ENCODE data around the gene TATDN2. TPM values are rescaled to one million over a fixed set of nuclear protein-coding genes. Genes with fewer than 3 reads are reported as not detected.
"Not testable (repeated sequence)": the region's sequence is repeated elsewhere in the genome, so short reads cannot be mapped to it uniquely, and the experiment has no call there.

Gene TATDN2
- total RNA-seq, 1 donor from 2014 or later: 37.8 TPM

DNA sequence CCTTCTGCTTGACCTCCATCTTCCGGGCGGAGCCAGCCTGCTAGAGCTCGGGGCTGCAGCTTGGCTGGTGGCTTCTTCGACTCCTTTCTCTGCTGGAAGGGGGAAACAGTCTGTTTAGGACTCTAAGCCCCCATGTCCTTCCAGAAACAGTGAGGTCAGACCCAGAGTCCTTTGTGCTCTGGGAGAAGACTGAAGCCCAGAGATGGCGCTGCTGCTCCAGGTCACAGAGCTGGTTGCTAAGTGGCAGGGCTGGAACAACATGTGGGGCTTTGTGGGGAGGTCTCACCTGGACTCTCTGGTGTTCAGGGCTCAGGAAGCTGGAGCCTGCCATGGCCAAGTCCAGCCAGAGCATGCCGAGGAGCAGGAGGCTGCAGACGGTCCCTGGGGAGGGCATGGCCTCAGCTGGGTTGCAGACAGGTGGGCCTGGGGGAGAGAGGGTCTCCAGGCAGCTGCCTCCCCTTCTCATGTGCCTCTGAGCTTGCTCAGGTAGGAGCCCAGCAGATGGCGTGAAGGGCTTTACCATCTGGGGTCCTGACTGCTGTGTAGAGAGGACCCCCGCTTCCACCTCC lies 41.6 kb downstream of the TATDN2 start:
- DNase-seq (ENCODE audit: low spot score): no peak

DNA sequence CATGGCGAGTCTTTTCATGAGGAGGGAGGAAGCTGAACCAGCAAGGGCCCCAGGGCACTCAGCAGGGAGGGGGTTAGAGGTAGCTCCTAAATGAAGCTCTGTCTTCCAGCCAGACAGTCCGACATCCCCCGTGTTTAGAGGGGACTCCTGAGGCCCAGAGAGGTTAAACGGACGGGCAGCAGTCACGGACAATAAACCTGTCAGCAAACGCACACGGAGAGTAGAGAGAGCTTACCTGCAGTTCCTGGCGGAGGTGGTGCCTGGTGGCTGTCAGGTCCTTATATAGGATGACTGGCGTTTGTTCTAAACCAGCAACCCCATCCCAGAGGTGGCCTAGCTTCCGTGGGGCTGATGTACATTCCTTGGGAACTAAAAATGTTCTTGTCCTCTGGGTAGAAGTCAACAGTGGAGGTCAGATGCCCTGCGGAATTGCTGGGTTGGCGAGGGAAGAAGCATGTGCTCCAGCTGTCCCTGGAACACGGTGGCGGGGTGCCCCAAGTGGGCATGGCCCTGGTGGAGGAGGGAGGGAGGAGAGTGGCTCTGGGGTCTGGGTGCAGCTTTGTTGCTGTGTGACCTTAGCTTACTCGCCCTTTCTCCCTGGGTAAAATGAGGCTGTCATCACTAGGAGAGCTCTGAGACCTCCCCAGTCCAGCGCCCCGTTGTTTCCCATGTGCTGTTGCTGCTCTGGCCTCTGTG lies 42.4 kb downstream of the TATDN2 start:
- DNase-seq (ENCODE audit: low spot score): no peak

DNA sequence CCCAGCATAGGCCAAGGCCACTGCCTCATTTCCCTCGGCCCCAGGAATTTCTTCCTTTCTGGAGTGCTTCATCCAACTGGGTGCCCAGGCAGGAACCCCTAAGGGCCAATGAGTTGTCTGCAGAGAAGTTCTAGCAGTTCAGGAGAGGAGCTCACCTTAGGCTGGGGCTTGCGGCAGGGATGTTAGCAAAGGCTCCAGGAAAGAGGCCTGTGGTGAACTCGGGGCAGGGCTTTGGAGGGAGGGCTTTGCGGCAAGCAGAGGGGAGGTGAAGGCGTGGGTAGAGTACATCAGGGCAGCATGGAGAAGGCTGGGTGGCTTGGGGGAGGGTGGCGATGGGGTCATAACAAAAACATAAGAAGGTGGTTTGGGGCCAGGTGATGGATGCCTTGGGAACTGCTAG lies 43.4 kb downstream of the TATDN2 start:
- DNase-seq (ENCODE audit: low spot score): no peak

DNA sequence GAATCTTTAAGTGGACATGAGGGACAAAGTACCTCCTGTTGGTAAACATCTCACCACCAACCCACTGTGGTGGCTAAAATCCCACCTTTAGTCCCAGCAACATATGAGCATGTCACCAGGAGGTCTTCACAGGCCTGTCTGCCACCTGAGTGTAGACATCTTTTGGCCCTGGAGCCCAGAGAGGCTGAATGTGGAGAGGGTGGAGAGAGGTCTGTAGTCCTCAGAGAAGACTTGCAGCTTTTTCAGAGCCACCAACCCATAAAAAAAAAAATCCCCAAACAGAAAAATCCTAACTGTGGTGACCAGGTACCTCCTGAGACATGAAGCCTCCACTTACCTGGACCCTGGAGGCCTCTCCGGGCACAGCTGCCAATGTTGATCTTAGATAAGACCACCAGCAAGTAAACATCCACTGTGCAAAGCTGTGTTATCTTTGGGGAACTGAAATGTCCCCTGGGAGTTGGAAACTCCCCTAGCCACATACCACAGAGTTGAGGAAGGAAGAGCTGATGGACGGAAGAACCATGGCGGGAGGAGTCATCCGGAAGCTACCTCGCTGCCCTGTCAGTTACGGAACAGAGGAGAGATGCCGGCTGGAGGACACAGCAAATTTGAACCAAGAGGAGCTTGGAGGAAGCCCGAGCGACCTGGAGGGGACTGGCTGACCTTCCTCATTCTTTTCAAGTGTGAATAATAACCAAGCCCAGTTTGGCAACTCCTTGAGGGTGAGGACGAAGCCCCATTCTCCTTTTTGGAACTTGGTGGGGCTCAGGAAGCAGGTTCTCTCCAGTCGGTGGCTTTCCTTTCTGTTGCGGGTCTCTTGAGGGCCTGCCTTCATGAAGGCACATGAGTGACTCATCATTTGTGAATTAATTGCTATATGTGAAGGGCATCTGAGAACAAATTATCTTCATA lies 44.5 kb downstream of the TATDN2 start, which contains the start of gene GHRL:
Gene GHRL (minus strand): TSS at position 443 of the 915 bp plus-strand sequence. CDS start 2,767 bp downstream, outside the sequence.
- no peak for DNase-seq (ENCODE audit: low spot score)

DNA sequence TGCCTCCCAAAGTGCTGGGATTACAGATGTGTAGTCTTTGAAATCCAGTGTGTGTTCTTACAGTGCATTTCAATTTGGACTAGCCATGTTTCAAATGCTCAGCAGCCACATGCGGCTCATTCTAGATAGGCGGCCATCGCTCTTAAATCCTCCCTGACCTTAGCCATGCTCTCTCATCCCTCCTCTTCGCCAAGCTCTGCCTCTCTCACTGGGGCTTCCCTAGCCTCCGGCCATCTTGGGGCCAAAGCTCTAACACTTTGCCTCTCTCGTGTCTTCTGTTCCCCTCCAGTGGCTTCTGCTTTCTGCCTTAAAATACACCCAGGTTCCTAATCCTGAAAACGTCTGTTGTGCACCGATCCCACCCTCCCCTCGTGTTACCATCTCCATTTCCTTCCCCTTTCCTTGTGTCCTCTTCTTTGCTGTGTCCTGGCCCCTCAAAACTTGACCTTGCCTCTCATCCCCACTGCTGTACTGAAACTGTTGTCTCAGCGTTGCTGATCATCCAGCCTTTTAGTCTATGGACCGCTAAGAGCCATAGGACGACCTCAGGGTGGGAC lies 45.8 kb downstream of the TATDN2 start:
- no peak for DNase-seq (ENCODE audit: low spot score)

DNA sequence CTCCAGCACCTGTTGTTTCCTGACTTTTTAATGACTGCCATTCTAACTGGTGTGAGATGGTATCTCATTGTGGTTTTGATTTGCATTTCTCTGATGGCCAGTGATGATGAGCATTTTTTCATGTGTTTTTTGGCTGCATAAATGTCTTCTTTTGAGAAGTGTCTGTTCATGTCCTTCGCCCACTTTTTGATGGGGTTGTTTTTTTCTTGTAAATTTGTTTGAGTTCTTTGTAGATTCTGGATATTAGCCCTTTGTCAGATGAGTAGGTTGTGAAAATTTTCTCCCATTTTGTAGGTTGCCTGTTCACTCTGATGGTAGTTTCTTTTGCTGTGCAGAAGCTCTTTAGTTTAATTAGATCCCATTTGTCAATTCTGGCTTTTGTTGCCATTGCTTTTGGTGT lies 49.8 kb downstream of the TATDN2 start:
- DNase-seq (ENCODE audit: low spot score): not testable (repeated sequence)

DNA sequence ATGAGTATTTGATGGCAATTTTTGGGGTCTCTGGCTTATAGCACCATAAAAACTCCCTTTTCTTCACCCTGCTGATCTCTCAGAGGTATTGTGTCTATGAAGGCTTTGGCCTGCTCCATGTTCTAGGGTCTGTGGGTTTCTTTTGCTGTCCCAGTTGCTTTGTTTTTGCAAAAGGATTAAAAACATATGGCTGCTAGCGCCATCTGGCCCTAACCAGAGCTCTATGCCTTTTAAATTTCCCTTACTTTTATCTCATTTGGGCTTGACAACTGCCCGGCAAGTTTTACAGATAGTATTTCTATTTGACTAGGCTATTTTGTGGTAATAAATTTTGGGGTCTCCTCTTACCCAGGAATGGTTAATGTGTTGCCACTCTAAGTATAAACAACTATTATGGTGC lies 50.9 kb downstream of the TATDN2 start:
- no peak for DNase-seq (ENCODE audit: low spot score)

DNA sequence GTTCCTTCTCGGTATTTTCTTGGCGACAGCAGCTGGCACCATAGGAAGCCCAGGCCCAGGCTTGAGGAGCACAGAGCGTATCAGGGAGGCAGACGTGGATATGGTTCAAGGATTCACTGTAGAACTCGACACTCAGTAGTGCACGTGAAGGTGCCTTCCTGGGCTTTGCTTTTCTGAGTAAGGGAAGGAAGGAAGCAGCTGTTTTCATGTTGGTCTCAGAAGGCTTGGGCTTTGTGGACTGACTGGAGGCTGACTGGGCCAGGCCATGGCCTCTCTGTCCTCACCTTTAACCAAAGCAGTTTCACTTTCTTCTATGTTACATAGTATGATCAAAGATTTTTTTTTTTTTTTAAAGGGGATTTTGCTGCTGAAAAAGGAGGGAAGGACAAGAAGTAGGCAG lies 51.4 kb downstream of the TATDN2 start:
- DNase-seq (ENCODE audit: low spot score): no peak

DNA sequence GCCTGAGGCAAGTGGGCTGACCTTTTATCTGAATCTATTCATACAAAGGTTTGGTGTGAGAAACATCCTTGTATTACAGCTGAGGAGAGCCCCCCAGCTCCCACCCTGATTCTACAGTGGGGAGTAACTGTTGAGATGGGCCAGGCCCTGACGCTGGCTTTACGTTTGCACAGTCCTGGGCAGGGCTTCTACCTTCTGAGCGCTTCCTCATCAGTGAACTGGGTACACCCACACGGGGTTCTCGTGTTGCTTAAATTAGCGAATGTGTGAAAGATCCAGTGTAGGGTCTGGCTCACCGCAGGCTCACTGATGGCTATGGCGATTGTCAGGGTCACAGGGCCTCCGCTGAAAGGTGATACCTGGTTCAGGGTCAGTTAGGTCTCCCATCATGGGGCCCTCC lies 51.8 kb downstream of the TATDN2 start:
- DNase-seq (ENCODE audit: low spot score): no peak

DNA sequence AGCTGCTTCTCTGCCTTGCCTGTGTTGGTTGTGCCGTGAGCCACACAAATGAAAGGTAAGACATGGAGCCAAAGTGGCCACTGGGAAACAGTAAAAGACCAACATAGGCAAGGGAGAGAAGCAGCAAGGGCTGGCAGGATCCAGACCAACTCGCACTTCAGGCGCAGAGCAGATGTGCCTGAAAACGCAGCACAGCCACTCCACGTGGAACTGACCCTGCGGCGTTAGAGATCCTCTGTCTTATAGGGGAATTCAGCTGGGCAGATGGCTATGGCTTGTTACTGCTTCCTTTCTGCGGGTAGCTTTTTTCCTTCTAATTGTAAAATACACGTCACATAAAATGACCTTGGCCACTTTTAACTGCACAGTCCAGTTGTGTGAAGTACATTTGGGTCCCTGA lies 54.8 kb downstream of the TATDN2 start:
- no peak for DNase-seq (ENCODE audit: low spot score)

DNA sequence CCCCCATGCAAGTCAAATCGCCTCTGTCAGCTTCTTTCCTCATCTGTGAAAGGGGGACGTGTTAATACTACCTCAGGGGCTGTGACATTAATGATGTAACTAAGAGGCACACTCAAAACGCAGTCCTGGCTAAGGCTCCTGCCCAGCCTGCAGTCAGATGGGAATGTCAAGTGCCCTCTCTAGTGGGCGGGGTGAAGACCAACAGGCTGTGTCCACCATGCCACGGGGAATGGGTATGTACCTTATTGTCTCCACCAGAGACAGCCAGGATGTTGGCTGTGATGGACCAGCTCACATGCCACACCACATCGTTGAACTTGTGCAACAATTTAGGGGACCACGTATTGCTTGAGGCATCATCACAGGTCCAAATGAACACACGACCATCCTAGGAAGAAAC lies 55.5 kb downstream of the TATDN2 start:
- DNase-seq (ENCODE audit: low spot score): no peak

DNA sequence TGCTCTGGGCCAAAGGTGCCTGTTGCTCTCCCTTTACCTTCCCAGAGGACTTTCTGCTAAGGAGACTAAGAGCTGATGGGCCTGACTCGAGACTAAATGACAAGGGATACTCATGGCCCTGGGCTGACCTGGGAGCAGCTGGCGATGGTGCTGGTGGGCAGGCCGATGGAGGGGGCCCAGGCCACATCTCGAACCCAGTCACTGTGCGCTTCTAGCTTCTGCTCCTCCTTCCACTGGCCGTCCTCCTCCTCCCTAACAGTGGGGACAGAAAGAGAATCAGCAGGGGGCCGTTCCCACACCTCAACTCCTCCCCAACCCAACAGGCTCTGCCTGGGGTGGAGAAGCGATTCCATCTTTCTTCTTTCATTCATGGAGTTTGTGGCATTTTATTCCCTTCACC lies 56.6 kb downstream of the TATDN2 start:
- no peak for DNase-seq (ENCODE audit: low spot score)

DNA sequence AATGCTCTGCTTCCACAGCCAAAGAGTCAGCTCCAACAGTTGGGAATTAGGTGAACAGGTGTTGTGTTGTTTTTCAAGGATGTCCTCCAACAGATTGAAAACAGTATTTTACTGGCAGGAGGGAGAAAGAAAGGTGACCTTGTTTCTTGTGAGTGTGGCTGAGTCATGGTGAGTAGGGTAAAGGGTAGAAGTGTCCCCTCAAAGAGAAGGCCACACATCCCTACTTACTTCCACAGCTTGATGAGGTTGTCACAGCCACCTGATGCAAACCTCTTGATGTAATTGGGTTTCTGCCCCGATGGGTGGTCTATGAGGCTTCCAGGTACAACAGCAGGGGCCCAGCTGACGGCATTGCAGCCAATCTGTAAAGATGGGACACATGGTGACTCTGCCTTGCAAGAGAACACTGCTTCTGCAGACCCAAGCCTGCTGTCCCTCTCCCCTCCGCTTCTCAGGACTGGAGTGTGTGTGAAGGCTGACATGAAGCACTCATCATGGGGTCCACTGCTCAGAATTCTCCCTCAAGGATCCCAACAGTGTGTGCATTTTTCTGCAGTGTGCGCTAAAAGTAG lies 57.2 kb downstream of the TATDN2 start:
- no peak for DNase-seq (ENCODE audit: low spot score)

DNA sequence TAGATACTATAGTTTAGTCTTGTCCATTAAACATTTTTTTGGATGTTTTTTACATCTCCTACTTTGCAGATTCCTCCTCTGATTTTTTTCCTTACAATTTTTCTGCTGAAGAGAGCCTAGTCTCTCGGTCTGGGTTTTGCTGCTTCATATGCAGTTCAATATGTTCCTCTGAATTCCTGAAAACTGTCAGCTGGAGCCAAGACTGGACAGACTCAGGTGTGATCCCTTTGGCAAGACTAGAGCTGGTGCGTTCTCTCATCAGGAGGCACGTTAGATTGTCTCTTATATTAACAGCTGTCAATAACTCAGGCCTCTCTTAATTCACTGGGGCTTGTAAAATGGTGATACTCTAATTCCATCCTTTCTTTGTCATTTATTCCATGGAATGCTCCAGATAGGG lies 57.9 kb downstream of the TATDN2 start:
- no peak for DNase-seq (ENCODE audit: low spot score)

DNA sequence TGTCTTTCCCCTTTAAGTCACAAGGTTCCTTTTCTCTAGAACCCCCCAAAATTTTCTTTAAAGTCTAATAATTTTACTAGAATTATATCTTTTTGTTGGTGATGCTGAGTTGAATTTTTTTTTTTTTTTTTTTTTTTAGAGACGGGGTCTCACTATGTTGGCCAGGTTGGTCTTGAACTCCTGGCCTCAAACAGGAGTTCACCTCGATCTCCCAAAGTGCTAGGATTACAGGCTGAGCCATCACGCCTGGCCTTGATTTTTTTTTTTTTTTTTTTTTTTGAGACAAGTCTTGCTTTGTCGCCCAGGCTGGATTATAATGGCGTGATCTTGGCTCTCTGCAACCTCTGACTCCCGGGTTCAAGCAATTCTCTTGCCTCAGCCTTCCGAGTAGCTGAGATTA lies 60.4 kb downstream of the TATDN2 start:
- no peak for DNase-seq (ENCODE audit: low spot score)

DNA sequence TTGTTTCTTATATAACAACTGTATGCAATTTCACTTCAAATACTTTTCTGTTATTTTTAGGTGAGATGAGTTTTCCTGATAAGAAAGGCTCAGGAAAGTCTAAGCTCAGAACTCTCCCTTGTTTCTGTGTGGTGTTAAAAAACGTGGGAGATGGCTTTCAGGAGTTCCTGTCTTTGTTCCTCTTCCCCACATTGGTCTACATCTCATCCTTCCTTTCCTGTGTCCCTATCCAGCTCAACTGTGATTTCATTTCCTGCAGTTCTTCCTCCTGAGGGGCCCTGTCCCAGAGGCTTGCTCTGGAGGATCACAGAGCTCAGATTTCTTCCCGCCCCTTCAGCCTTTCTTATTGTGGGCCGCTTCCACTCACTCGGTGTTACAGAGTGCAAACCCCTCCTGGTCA lies 61.5 kb downstream of the TATDN2 start:
- DNase-seq (ENCODE audit: low spot score): no peak

DNA sequence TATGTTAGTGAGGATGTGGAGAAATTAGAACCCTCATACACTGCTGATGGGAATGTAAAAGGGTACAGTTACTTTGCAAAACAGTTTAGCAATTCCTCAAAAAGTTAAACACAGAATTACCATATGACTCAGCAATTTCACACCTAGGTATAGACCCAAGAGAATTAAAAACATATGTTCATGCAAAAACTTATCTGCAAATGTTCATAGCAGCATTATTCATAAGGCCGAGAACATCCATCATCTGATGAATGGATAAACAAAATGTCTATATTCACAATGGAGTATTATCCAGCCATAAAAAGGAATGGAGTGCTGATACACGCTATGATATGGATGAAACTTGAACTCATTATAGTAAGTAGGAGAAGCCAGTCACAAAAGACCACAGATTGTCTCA lies 62.3 kb downstream of the TATDN2 start:
- no peak for DNase-seq (ENCODE audit: low spot score)

DNA sequence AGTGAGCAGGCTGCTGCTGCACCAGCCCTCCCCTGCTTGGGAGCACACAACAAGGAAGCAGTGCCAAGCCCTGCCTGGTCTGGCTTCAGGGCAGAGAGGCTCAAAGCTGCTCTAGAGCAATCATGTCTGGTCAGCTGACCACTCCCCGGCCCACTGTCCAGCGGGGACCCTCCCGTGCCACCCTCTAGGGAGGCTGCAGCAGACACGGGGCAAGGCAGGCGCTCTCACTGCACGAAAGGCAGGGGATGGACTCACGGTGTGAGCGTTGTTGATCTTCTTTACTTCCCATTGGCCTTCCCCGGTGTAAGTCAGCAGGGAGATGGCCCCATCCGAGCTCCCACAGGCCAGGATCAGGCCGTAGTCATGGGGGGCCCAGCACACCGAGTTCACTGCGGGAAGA lies 63.5 kb downstream of the TATDN2 start:
- DNase-seq (ENCODE audit: low spot score): no peak

DNA sequence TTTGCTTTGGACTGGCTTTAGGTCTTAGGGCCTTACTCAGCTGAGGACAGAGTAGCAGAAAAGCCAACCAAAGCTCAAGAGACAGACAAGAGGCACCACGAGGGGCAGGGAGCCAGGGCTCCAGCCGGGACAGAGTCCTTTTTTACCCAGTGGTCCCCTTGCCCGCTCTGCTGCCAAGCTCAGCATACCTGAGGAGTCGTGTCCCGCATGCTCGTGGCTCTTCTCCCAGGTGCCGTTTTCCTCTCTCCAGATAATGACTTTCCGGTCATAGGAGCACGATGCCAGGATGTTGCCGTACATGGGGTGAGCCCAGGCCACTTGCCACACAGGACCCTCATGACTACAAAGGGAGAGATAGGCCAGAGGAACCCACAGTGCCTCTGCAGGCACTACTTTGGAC lies 64.1 kb downstream of the TATDN2 start:
- no peak for DNase-seq (ENCODE audit: low spot score)

DNA sequence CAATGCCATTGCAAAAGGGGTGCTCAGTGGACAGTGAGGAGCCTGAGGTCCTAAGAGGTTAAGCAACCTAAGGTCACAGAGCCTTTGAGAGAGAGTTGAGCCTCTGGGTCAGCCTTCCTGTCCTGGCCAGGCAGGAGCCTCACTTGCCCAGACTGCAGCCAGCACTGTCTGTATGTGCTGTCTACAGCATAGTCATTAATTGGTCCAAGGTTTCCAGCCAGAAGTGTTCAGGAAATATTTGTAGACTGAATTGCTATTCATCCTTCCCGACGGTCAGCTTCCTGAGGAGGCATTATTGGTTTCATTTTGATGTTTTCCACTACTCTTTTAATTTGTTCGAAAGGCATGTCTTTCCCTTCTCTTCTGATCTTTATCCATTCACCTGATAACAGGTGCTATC lies 64.6 kb downstream of the TATDN2 start:
- DNase-seq (ENCODE audit: low spot score): no peak

DNA sequence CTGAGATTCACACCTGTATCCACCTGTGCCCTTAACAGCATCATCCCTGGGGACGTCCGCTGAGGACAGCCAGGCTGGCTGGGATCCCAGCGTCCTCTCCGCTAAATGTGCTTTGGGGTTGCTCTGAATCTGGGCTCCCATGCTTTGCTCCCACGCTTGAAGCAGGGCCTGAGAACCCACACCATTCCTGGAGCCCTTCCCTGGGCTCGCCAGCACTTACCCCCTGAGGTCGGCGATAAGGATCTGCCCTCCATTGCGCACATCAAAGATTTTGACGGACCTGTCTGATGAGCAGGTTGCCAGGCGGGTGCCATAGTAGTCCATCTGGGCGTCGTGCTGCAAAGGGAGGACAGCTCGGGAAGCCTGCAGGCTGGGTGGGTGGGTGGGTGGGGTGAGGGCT lies 66.8 kb downstream of the TATDN2 start:
- no peak for DNase-seq (ENCODE audit: low spot score)

DNA sequence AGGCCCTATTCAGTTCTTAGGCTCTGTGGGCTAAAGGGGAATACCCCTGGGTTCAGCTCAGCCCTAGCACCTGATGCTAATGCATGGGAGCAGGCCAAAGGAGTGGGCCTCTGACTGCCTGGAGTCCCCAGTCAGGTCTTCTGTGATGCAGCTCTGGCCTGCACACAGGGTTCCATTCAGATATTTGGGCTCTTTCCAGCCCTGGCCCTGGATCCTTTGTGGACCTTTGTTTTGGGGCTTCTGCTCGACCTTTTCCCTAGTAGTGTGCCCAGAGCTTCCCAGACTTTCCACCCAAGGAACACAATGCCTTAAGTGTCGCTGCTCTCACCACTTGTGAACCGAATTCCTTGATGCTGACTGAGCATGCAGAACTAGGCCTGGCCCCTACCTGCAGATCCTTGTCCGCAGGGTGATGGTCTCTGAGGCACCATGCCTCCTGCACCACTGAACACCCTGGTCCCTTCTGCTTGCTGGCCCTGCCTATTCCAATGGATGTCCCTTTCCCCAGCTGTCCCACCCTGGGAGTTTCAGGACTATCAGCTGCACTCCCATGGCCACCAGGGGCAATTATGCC lies 67.6 kb downstream of the TATDN2 start:
- no peak for DNase-seq (ENCODE audit: low spot score)
